H9 (cell line): ENCODE measurements around the gene C3. TPM values are rescaled to one million over a fixed set of nuclear protein-coding genes. Genes with fewer than 3 reads are reported as not detected.

ENCODE experiments used
- DNase-seq: peaks from one replicate; pipeline ENCODE4 v3.0.0-alpha.2; 2017
- H2AFZ ChIP-seq: one replicate; pipeline ENCODE4 v1.6.1; 2013; ENCODE audit warnings: mild to moderate bottlenecking, low read length, control low read depth, moderate library complexity
- H2AK5ac ChIP-seq: 2 replicates; pipeline ENCODE4 v1.6.1; 2013; ENCODE audit warnings: low read length, control low read depth, mixed read lengths; ENCODE audit not compliant: insufficient read length
- H2BK120ac ChIP-seq: one replicate; pipeline ENCODE4 v1.6.1; 2013; ENCODE audit warnings: low read depth, mild to moderate bottlenecking, low read length, control low read depth, inconsistent platforms; ENCODE audit not compliant: poor library complexity, severe bottlenecking
- H2BK12ac ChIP-seq: 2 replicates; pipeline ENCODE4 v1.6.1; 2013; ENCODE audit warnings: low read length, control low read depth, mixed read lengths, low read depth; ENCODE audit not compliant: insufficient read length
- H2BK15ac ChIP-seq: 2 replicates; pipeline ENCODE4 v1.6.1; 2013; ENCODE audit warnings: low read depth, low read length, control low read depth
- H2BK20ac ChIP-seq: one replicate; pipeline ENCODE4 v1.6.1; 2013; ENCODE audit warnings: low read depth, mild to moderate bottlenecking, low read length, control low read depth, inconsistent platforms; ENCODE audit not compliant: poor library complexity, severe bottlenecking
- H2BK5ac ChIP-seq: 2 replicates; pipeline ENCODE4 v1.6.1; 2013; ENCODE audit warnings: low read length, control low read depth, mixed read lengths; ENCODE audit not compliant: insufficient read length
- H3K14ac ChIP-seq: 2 replicates; pipeline ENCODE4 v1.6.1; 2013; ENCODE audit warnings: low read length, control low read depth; ENCODE audit not compliant: insufficient read depth
- H3K18ac ChIP-seq: 2 replicates; pipeline ENCODE4 v1.6.1; 2013; ENCODE audit warnings: low read depth, mild to moderate bottlenecking, mixed read lengths, low read length, control low read depth; ENCODE audit not compliant: insufficient read length
- H3K23ac ChIP-seq: 2 replicates; pipeline ENCODE4 v1.6.1; 2013; ENCODE audit warnings: low read length, control low read depth, mixed read lengths, low read depth; ENCODE audit not compliant: insufficient read length
- H3K23me2 ChIP-seq: 2 replicates; pipeline ENCODE4 v1.6.1; 2013; ENCODE audit warnings: low read depth, mild to moderate bottlenecking, mixed read lengths, low read length, control low read depth; ENCODE audit not compliant: insufficient read length, poor library complexity, severe bottlenecking
- H3K27ac ChIP-seq: 2 replicates; pipeline ENCODE4 v1.5.1; 2013; ENCODE audit warnings: low read length, control low read depth, mixed read lengths, low read depth; ENCODE audit not compliant: insufficient read length
- H3K27me3 ChIP-seq: 2 replicates; pipeline ENCODE4 v1.6.1; 2013; ENCODE audit warnings: low read length, control low read depth, inconsistent platforms; ENCODE audit not compliant: insufficient read depth
- H3K4ac ChIP-seq: 2 replicates; pipeline ENCODE4 v1.6.1; 2013; ENCODE audit warnings: low read depth, mild to moderate bottlenecking, control low read depth, inconsistent platforms, low read length, moderate library complexity
- H3K4me1 ChIP-seq: 2 replicates; pipeline ENCODE4 v1.6.1; 2013; ENCODE audit warnings: low read length, control low read depth, inconsistent platforms; ENCODE audit not compliant: insufficient read depth
- H3K4me2 ChIP-seq: 2 replicates; pipeline ENCODE4 v1.6.1; 2013; ENCODE audit warnings: low read length, control low read depth, mixed read lengths; ENCODE audit not compliant: insufficient read length, insufficient read depth
- H3K56ac ChIP-seq: 2 replicates; pipeline ENCODE4 v1.6.1; 2013; ENCODE audit warnings: low read depth, mild to moderate bottlenecking, mixed read lengths, low read length, control low read depth; ENCODE audit not compliant: insufficient read length
- H3K79me1 ChIP-seq: 2 replicates; pipeline ENCODE4 v1.6.1; 2013; ENCODE audit warnings: low read depth, mild to moderate bottlenecking, moderate library complexity, low read length, control low read depth, inconsistent platforms; ENCODE audit not compliant: insufficient read depth, poor library complexity, severe bottlenecking
- H3K79me2 ChIP-seq: 2 replicates; pipeline ENCODE4 v1.6.1; 2013; ENCODE audit warnings: low read length, control low read depth, inconsistent platforms; ENCODE audit not compliant: insufficient read depth
- H3K9ac ChIP-seq: 2 replicates; pipeline ENCODE4 v1.6.1; 2013; ENCODE audit warnings: low read length, control low read depth, mixed read lengths; ENCODE audit not compliant: insufficient read length; ENCODE audit errors: extremely low read depth
- H3K9me3 ChIP-seq: one replicate; pipeline ENCODE4 v1.6.1; 2013; ENCODE audit warnings: low read depth, low read length, inconsistent platforms; ENCODE audit not compliant: control insufficient read depth
- H3T11ph ChIP-seq: one replicate; pipeline ENCODE4 v1.6.1; 2013; ENCODE audit warnings: mild to moderate bottlenecking, low read length, control low read depth, inconsistent platforms
- H4K20me1 ChIP-seq: one replicate; pipeline ENCODE4 v1.6.1; 2013; ENCODE audit not compliant: control insufficient read depth, insufficient read length, insufficient read depth
- H4K5ac ChIP-seq: 2 replicates; pipeline ENCODE4 v1.6.1; 2013; ENCODE audit warnings: low read depth, mild to moderate bottlenecking, mixed read lengths, low read length, control low read depth; ENCODE audit not compliant: insufficient read length
- H4K8ac ChIP-seq: replicated peaks from 2 replicates; pipeline ENCODE4 v1.6.1; 2013; ENCODE audit warnings: low read length, control low read depth, mixed read lengths, low read depth; ENCODE audit not compliant: insufficient read length
- H4K91ac ChIP-seq: 2 replicates; pipeline ENCODE4 v1.6.1; 2013; ENCODE audit warnings: low read depth, mild to moderate bottlenecking, moderate library complexity, mixed read lengths, low read length, control low read depth; ENCODE audit not compliant: insufficient read length
- H3K27ac Mint-ChIP-seq, 3 experiments: 2 replicates in 2 of 3; 3 replicates in 1 of 3; pipeline ENCODE4 v1.8.0; 2020 to 2021; ENCODE audit warnings: mixed read lengths in 3 of 3, mild to moderate bottlenecking in 1 of 3, moderate library complexity in 1 of 3
- H3K27me3 Mint-ChIP-seq: 2 replicates; pipeline ENCODE4 v1.8.0; 2021; ENCODE audit warnings: low read depth, mild to moderate bottlenecking, moderate library complexity, mixed read lengths
- H3K36me3 Mint-ChIP-seq, 3 experiments: 2 replicates in 2 of 3; 3 replicates in 1 of 3; pipeline ENCODE4 v1.8.0; 2020 to 2021; ENCODE audit warnings: low read depth in 3 of 3, mixed read lengths in 3 of 3; ENCODE audit not compliant: insufficient read depth in 1 of 3
- H3K4me1 Mint-ChIP-seq, 2 experiments: 2 replicates each; pipeline ENCODE4 v1.8.0; 2020; ENCODE audit warnings: mixed read lengths in 2 of 2
- H3K4me3 Mint-ChIP-seq, 2 experiments: 2 replicates in 1 of 2; 3 replicates in 1 of 2; pipeline ENCODE4 v1.8.0; 2020 to 2021; ENCODE audit warnings: mild to moderate bottlenecking in 2 of 2, mixed read lengths in 2 of 2, moderate library complexity in 1 of 2
- H3K9me3 Mint-ChIP-seq, 2 experiments: 2 replicates in 1 of 2; 3 replicates in 1 of 2; pipeline ENCODE4 v1.8.0; 2020; ENCODE audit warnings: mild to moderate bottlenecking in 2 of 2, mixed read lengths in 2 of 2, moderate library complexity in 1 of 2
- WGBS: extraction: QIAGEN DNeasy Blood & Tissue Kit; methylation state at CpG from one replicate; pipeline ENCODE4 v1.1.7; 2013; ENCODE audit warnings: missing lambda C conversion rate, low lambda C conversion rate, mixed read lengths; ENCODE audit not compliant: insufficient read length; ENCODE audit errors: extremely low coverage; 5-methylcytosine and 5-hydroxymethylcytosine counted together
- total RNA-seq: library from RNA; stranded (reverse); gene quantifications from 2 replicates; pipeline ENCODE4 v1.2.1, GENCODE V29; 2021
- TF ChIP-seq, protein P1 (sequence below): fragments of 200-600 bp; sonication (generic); conservative IDR thresholded peaks from 3 replicates; pipeline ENCODE4 v1.8.0; 2021; ENCODE audit warnings: antibody characterized with exemption, mild to moderate bottlenecking

Gene C3
- total RNA-seq, 1 experiment from 2014 or later = 5.9 TPM

GRCh38 chr19:6739390-6739882, 19.0 kb upstream of the C3 start, which contains the start of gene TRIP10:
TSS of gene TRIP10 (plus strand) at chr19:6739680. CDS start at chr19:6739762, 82 bp downstream.
- no peak within 1 kb of the TSS for H3K4ac ChIP-seq
- H3K4me1 ChIP-seq = peaks cover 12% of the 10 kb centered on the region
- H4K91ac ChIP-seq = no peak within 1 kb of the TSS
- no peak within 1 kb of the TSS for H4K8ac ChIP-seq
- Mint-ChIP-seq H3K4me1 (peaks cover 55 to 69% of the 10 kb centered on the region in 2 experiments), H3K36me3 (peaks cover 19 to 24% (median 23%) of the 10 kb centered on the region in 3 experiments), H3K27ac (peak within 1 kb of the TSS; percentile 85 to 95 (median 89)), H3K4me3 (peak within 1 kb of the TSS; percentile 88 to 97), H3K9me3 (no peaks in the 10 kb centered on the region), H3K27me3 (no peaks in the 10 kb centered on the region)
- no peaks in the 10 kb centered on the region; the same call in 1 of the 2 replicates for H3K79me2 ChIP-seq
- no peak within 1 kb of the TSS for H2BK12ac ChIP-seq
- no peak within 1 kb of the TSS for H2BK20ac ChIP-seq
- no peak within 1 kb of the TSS for H2AK5ac ChIP-seq
- peak within 1 kb of the TSS; percentile 92 for H3K14ac ChIP-seq
- H3K27me3 ChIP-seq = no peaks in the 10 kb centered on the region
- peak within 1 kb of the TSS; percentile 57; the same call in 1 of the 2 replicates for H2BK15ac ChIP-seq
- no CpG with 5 or more reads among the region's 47 CpGs for WGBS
- peak within 1 kb of the TSS; percentile 62 for H3T11ph ChIP-seq
- no peaks in the 10 kb centered on the region for H3K9me3 ChIP-seq
- no peak within 1 kb of the TSS for H3K27ac ChIP-seq
- H3K79me1 ChIP-seq = no peaks in the 10 kb centered on the region
- H2AFZ ChIP-seq = no peak within 1 kb of the TSS
- no peak within 1 kb of the TSS for H2BK120ac ChIP-seq
- H4K20me1 ChIP-seq = no peaks in the 10 kb centered on the region
- peaks cover 25% of the 10 kb centered on the region for H3K23me2 ChIP-seq
- no peak within 1 kb of the TSS for H3K23ac ChIP-seq
- H2BK5ac ChIP-seq = no peak within 1 kb of the TSS
- peak; percentile 78 for DNase-seq
- H3K9ac ChIP-seq = peak within 1 kb of the TSS; percentile 56
- H3K56ac ChIP-seq = no peak within 1 kb of the TSS
- TF ChIP-seq, protein P1, sequence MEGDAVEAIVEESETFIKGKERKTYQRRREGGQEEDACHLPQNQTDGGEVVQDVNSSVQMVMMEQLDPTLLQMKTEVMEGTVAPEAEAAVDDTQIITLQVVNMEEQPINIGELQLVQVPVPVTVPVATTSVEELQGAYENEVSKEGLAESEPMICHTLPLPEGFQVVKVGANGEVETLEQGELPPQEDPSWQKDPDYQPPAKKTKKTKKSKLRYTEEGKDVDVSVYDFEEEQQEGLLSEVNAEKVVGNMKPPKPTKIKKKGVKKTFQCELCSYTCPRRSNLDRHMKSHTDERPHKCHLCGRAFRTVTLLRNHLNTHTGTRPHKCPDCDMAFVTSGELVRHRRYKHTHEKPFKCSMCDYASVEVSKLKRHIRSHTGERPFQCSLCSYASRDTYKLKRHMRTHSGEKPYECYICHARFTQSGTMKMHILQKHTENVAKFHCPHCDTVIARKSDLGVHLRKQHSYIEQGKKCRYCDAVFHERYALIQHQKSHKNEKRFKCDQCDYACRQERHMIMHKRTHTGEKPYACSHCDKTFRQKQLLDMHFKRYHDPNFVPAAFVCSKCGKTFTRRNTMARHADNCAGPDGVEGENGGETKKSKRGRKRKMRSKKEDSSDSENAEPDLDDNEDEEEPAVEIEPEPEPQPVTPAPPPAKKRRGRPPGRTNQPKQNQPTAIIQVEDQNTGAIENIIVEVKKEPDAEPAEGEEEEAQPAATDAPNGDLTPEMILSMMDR = no peak
- H4K5ac ChIP-seq = no peak within 1 kb of the TSS
- H3K18ac ChIP-seq = peak within 1 kb of the TSS; percentile 92
- peak within 1 kb of the TSS; percentile 79 for H3K4me2 ChIP-seq
